Measurements from ENCODE around the gene KMO.

GRCh38 chr1:241630899-241631298 lies 98.7 kb downstream of the KMO start:
- TF ChIP-seq CTCF (IDR thresholded peaks at IDR 0.05) (no peak), POLR2A (IDR thresholded peaks at IDR 0.05) (no peak)

All from uterus (tissue), 2 donors.